PC-9 (cell line): ENCODE data around the gene HEBP1. TPM values are rescaled to one million over a fixed set of nuclear protein-coding genes. Genes with fewer than 3 reads are reported as not detected.

Source experiments
- BruUV-seq: library from RNA; stranded (reverse); fragments of 400-500 nt; replicated peaks from 2 replicates; lab custom pipeline; 2021; lab: Mats Ljungman, UMichigan
- CTCF ChIA-PET: fragments of 300-600 bp; sonication (Branson Sonifier 250); formaldehyde crosslinking; loops from one replicate; lab custom pipeline; 2022; ENCODE audit warnings: antibody characterized with exemption; lab: Charles Lee
- POLR2A ChIA-PET: fragments of 300-600 bp; sonication (Branson Sonifier 250); formaldehyde crosslinking; loops from one replicate; lab custom pipeline; 2022; ENCODE audit warnings: antibody characterized with exemption; ENCODE audit not compliant: unreplicated experiment; lab: Charles Lee
- DNase-seq, 2 experiments: peaks; one replicate each; pipeline versions ENCODE4 v3.0.0 to v3.0.0-alpha.2; 2015 to 2022; ENCODE audit warnings: mixed read lengths in 1 of 2
- H2AFZ ChIP-seq: fragments of 200-600 bp; sonication (generic); 2 replicates; pipeline ENCODE4 v1.8.1; 2017; ENCODE audit warnings: antibody characterized with exemption
- H3F3A ChIP-seq: fragments of 200-600 bp; sonication (generic); 2 replicates; pipeline ENCODE4 v1.8.1; 2017; ENCODE audit warnings: antibody characterized with exemption, mild to moderate bottlenecking, low read depth; ENCODE audit not compliant: insufficient read depth
- H3K27ac ChIP-seq: fragments of 200-600 bp; sonication (generic); 2 replicates; pipeline ENCODE4 v1.6.1; 2016; ENCODE audit warnings: mixed run types
- H3K27me3 ChIP-seq: fragments of 200-600 bp; sonication (generic); 2 replicates; pipeline ENCODE4 v1.6.1; 2016; ENCODE audit warnings: low read depth, mixed run types; ENCODE audit not compliant: insufficient read depth
- H3K36me3 ChIP-seq: fragments of 200-600 bp; sonication (generic); 2 replicates; pipeline ENCODE4 v1.6.1; 2016; ENCODE audit warnings: low read depth, mixed run types
- H3K4me1 ChIP-seq: fragments of 200-600 bp; sonication (generic); replicated peaks from 2 replicates; pipeline ENCODE4 v1.6.1; 2016; ENCODE audit warnings: mixed run types; ENCODE audit not compliant: insufficient read depth
- H3K4me2 ChIP-seq: fragments of 200-600 bp; sonication (generic); 2 replicates; pipeline ENCODE4 v1.6.1; 2017; ENCODE audit warnings: mixed run types
- H3K4me3 ChIP-seq: fragments of 200-600 bp; sonication (generic); 2 replicates; pipeline ENCODE4 v1.6.1; 2016; ENCODE audit warnings: mixed run types
- H3K79me2 ChIP-seq: fragments of 200-600 bp; sonication (generic); 2 replicates; pipeline ENCODE4 v1.6.1; 2017; ENCODE audit warnings: low read depth, mixed run types
- H3K9me2 ChIP-seq: fragments of 200-600 bp; sonication (generic); 2 replicates; pipeline ENCODE4 v1.8.1; 2017; ENCODE audit warnings: mild to moderate bottlenecking; ENCODE audit not compliant: insufficient read depth
- H3K9me3 ChIP-seq: fragments of 200-600 bp; sonication (generic); 2 replicates; pipeline ENCODE4 v1.8.1; 2016; ENCODE audit warnings: low read depth; ENCODE audit not compliant: insufficient read depth
- H4K20me1 ChIP-seq: fragments of 200-600 bp; sonication (generic); 2 replicates; pipeline ENCODE4 v1.8.1; 2017; ENCODE audit not compliant: insufficient read depth
- CTCF ChIP-seq: fragments of 200-600 bp; sonication (generic); conservative IDR thresholded peaks from 2 replicates; pipeline ENCODE4 v1.6.1; 2017; ENCODE audit warnings: mixed run types, antibody characterized with exemption, mild to moderate bottlenecking, moderate library complexity
- EZH2 ChIP-seq: fragments of 200-600 bp; sonication (generic); IDR thresholded peaks from 2 replicates; pipeline ENCODE4 v1.8.0; 2017; ENCODE audit warnings: antibody characterized with exemption, low read depth
- intact Hi-C: fragments of 100-400 bp; cut with micrococcal nuclease; formaldehyde crosslinking; loops from one replicate; pipeline ENCODE4 v1.10.0; 2022; ENCODE audit not compliant: unreplicated experiment
- total RNA-seq: library from RNA; stranded (reverse); gene quantifications from 2 replicates; pipeline ENCODE4 v1.2.3, GENCODE V29; 2021

Gene HEBP1
- total RNA-seq, 1 experiment from 2014 or later: 148 TPM

- POLR2A ChIA-PET: interaction anchor here (0.6 kb wide), 1 partner anchor 39 kb away, joined by 5 read pairs; no protein-coding TSS in a partner anchor
- Histone ChIP-seq H3K79me2 (no peaks in the 10 kb centered on the region), H4K20me1 (no peaks in the 10 kb centered on the region), H3K27me3 (no peaks in the 10 kb centered on the region), H3K4me3 (no peak overlapping the region), H2AFZ (no peak overlapping the region), H3K9me3 (no peaks in the 10 kb centered on the region), H3F3A (no peaks in the 10 kb centered on the region), H3K9me2 (no peaks in the 10 kb centered on the region), H3K27ac (no peak overlapping the region), H3K4me2 (no peak overlapping the region), H3K36me3 (no peaks in the 10 kb centered on the region), H3K4me1 (no peaks in the 10 kb centered on the region)
- intact Hi-C loops: no loop called here
- CTCF ChIA-PET: no interaction called here
- DNase-seq: no peak
- no TSS peak for BruUV-seq
- TF ChIP-seq CTCF (no peak), EZH2 (no peak)
These were observed 63.0 kb downstream of the HEBP1 start for GRCh38 chr12:12936983-12937491.

GRCh38 chr12:12934556-12934955 is 65.5 kb downstream of the HEBP1 start:
- no peak for TF ChIP-seq EZH2
- no peak for TF ChIP-seq CTCF
- ChIA-PET POLR2A (interaction anchor here (0.7 kb wide), 1 partner anchor 46 kb away, joined by 4 read pairs; no protein-coding TSS in a partner anchor), CTCF (no interaction called here)
- Histone ChIP-seq H2AFZ (no peak overlapping the region), H4K20me1 (no peaks in the 10 kb centered on the region), H3K27me3 (no peaks in the 10 kb centered on the region), H3K9me3 (no peaks in the 10 kb centered on the region), H3K36me3 (no peaks in the 10 kb centered on the region), H3K4me2 (no peak overlapping the region), H3K79me2 (0 out of 2 replicates have a peak, but pooled peaks cover 3% of the 10 kb centered on the region), H3K27ac (no peak overlapping the region), H3K4me1 (no peaks in the 10 kb centered on the region), H3K4me3 (no peak overlapping the region), H3F3A (no peaks in the 10 kb centered on the region), H3K9me2 (no peaks in the 10 kb centered on the region)
- no TSS peak for BruUV-seq
- intact Hi-C loops: no loop called here
- no peak for DNase-seq

- no peak for DNase-seq
- H4K20me1 ChIP-seq: no peaks in the 10 kb centered on the region
- H3K79me2 ChIP-seq: 0 out of 2 replicates have a peak, but pooled peaks cover 7% of the 10 kb centered on the region
- no peaks in the 10 kb centered on the region for H3K27me3 ChIP-seq
- intact Hi-C loops: no loop called here
- H3K4me1 ChIP-seq: no peaks in the 10 kb centered on the region
- no peaks in the 10 kb centered on the region for H3K9me2 ChIP-seq
- POLR2A ChIA-PET: no interaction called here
- H3K36me3 ChIP-seq: no peaks in the 10 kb centered on the region
- no peak overlapping the region for H3K4me2 ChIP-seq
- no peaks in the 10 kb centered on the region for H3K9me3 ChIP-seq
- BruUV-seq: no TSS peak
- no peak for TF ChIP-seq CTCF
- no peak for TF ChIP-seq EZH2
- no peaks in the 10 kb centered on the region for H3F3A ChIP-seq
- H2AFZ ChIP-seq: no peak overlapping the region
- CTCF ChIA-PET: no interaction called here
- no peak overlapping the region for H3K4me3 ChIP-seq
- H3K27ac ChIP-seq: no peak overlapping the region
These were observed 66.3 kb downstream of the HEBP1 start for GRCh38 chr12:12933742-12934141.
